ENCODE results near the gene SYS1.

Gene SYS1

DNA sequence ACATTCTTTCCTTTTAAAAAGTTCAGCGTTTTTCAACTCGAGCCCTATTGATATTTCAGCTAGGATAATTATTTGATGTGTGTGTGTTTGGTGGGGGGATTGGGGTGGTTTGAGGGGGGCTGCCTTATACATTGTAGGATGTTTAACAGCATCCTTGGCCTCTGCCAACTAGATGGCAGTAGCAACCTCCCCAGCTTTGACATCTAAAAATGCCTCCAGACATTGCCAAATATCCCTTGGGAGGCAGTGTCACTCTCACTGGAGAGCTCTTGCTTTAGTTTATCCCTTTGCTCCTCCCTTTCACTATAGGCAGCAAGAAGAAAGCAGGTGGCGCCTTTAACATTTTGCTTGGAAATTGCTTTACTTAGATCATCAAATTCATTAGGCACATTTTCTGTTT is 29.8 kb downstream of the SYS1 start:
- no peak for FAIRE-seq

- no peak for FAIRE-seq
Observed at GRCh38 chr20:45394221-45395113, 31.5 kb downstream of the SYS1 start.

DNA sequence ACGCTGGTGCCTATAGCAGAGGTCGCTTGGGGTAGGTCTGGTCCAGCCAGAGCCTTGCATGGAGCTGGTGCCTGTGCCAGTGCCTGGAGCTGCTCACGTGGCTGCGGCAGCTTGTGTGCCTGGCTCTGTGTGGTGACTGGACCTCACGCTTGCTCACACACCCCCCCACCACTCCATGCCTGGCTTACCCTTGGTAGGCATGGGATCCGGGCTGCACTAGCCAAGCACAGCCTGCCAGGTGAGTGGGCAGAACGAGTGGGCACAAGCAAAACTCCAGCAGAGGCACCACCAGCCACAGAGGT is 32.1 kb downstream of the SYS1 start:
- no peak for FAIRE-seq

DNA sequence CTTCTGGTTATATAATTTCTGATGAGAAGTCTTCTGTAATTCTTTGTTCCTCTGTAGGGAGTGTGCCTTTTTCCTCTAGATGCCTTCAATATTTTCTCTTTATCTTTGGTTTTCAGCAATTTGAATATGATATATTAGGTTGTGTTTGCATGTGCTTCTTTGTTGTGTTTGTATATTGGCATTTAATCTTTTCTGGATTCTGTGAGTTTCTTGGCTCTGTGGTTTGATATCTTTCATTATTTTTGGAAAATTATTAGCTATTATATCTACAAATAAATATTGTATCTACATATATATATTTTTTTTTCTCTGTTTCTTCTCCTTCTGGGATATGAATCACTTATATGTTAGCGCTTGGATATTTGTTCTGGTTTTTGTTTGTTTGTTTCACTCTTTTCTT is 36.1 kb downstream of the SYS1 start:
- FAIRE-seq, result no peak

DNA sequence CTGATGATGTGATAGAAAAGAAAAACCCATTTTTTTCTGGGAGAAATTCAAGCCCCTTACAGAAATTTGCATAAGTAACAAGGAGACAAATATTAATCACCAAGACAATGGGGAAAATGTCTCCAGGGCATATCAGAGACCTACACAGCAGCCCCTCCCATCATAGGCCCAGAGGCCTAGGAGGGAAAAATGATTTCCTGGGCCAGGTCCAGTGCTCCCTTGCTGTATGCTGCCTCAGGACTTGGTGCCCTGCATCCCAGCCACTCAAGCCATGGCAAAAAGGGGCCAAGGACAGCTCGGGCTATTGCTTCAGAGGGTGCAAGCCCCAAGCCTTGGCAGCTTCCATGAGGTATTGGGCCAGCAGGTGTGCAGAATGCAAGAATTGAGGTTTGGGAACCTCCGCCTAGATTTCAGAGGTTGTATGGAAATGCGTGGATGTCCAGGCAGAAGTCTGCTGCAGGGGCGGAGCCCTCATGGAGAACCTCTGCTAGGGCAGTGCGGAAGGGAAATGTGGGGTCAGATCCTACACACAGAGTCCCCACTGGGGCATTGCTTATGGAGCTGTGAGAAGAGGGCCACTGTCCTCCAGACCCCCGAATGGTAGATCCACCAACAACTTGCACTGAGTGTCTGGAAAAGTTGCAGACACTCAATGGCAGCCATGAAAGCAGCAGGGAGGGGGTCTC is 37.5 kb downstream of the SYS1 start:
- FAIRE-seq, result no peak

DNA sequence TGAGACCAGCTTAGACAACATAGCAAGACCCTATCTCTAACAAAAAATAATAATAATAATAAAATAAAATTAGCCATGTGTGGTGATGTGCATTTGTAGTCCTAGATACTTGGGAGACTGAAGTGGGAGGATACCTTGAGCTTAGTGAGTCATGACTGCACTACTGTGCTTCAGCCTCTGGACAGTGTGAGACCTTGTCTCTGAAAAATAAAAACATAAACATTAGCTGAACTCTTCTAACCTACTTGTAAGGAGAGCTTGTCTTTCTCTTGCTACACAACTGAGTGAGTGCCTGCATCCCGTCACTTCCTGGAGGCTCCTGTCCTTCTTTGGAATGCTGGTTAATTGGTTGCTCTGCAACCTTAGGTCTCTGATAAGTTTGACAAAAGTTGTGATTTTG is 40.0 kb downstream of the SYS1 start:
- no peak for FAIRE-seq

DNA sequence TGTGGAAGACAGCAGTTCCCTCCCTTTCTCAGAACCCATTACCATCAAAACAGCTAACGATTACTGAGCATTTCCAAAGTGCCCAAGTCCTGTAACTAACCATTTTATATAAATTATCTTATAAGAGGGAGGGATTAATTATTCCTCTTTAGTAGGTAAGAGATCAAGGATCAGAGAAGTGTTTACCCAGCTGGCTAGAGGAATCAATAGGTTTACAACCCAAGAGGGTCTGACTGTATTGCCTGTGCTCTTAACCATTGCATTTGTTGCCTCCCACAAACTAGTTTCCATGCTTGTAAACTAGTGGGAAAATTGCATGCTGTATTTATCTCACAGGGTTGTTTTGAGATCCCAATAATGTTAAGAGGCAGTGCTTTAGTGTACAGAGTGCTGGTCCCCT is 41.5 kb downstream of the SYS1 start:
- FAIRE-seq, result no peak

DNA sequence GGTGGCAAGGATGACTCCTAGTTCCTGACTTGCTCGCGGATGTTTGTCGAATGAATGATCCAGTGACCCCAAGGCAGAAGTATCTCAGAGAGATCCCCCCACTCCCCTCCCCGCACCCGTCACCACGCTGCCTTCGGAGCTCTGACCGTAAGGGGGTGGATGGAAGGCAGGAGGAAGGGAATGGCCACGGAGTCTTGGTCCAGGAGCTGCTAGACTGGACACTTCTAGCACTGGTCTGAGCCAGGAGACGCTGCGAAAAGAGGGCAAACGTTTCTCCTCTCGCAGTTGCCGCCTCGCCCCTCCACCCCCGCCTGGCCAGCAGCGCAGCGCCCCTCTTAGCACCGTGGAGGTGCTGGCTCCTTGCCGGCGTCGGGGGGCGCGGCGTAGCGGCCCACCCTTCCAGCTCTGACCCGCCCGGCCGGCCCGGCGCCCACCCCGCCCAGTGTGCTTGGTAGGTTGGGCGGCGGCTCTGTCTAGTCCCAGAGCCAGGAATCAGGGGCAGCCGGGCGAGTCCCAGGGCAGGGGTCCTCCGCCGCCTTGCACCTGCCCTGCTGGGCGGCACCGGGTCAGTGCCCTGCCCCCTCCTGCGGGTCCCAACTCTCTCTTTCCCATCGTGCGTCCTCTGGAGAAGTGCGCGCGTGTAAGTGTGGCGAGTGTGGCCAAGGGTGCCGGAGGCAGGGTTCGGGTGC is 42.8 kb downstream of the SYS1 start:
- FAIRE-seq, result no peak

DNA sequence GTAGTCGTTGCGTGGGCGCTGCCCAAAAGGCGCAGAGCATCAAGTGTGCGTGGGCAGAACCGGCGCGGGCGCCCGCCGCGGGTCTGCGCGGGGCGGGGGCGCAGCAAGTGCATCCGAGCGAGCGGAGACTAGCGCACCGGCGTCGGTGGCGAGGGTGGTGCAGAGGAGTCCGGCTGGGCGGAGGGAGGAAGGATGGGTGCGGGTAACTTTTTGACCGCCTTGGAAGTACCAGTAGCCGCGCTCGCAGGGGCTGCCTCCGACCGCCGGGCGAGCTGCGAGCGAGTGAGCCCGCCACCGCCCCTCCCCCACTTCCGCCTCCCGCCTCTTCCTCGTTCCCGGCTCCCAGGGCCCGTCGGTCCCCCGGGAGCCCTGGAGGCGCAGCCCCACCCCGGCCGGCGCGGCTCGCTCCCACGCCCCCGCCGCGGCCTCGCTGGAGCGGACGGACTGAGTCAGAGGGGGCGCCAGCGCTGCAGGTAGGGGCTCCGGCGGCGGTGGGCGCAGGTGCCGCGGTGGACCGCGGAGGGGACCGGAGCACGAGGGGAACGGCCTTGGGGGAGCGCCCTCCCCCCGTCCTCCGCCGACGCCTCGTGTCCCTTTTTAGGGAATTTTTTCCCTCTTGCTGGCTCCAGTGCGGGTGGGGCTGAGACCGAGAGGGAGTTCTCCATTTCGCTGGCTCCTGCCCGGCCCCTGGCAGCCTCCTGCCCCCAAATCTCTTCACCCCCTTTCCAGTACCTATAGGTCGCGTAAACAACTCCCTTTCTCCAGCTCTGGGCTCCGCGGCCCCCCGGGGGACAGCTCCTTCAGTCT is 43.5 kb downstream of the SYS1 start:
- no peak for FAIRE-seq

DNA sequence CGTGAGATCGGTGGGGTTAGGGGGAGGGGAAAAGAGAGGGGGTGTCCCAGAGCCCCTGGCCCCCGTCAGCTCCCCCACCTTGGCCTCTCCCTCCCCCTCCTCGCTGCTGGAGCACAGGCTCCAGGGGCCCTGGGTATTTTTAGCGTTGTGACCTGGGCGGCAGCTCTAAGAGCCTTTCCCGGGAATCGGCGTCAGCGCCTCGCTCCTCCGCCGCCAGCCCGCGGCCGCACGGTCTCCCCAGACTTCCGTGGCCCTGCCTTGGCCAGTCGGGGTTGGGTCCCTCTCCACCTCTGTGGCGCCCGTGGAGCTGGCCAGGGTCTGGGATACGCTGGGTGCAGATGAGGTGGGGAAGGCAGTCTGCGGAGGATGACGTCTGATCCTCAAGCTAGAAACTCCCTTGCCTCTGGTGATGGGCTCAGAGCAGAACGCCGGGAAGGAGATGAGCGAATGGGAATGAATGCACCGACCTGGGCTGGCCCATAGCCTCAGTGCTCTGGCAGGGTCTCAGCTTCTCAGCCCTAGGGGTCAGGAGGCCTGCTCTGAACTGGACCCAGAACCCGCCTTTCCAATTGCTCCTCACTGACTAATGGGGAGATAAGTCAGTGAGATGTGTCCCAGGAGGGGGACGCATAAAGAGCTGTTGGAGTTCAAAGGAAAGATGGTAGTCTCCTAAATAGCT is 44.2 kb downstream of the SYS1 start:
- FAIRE-seq, result no peak

DNA sequence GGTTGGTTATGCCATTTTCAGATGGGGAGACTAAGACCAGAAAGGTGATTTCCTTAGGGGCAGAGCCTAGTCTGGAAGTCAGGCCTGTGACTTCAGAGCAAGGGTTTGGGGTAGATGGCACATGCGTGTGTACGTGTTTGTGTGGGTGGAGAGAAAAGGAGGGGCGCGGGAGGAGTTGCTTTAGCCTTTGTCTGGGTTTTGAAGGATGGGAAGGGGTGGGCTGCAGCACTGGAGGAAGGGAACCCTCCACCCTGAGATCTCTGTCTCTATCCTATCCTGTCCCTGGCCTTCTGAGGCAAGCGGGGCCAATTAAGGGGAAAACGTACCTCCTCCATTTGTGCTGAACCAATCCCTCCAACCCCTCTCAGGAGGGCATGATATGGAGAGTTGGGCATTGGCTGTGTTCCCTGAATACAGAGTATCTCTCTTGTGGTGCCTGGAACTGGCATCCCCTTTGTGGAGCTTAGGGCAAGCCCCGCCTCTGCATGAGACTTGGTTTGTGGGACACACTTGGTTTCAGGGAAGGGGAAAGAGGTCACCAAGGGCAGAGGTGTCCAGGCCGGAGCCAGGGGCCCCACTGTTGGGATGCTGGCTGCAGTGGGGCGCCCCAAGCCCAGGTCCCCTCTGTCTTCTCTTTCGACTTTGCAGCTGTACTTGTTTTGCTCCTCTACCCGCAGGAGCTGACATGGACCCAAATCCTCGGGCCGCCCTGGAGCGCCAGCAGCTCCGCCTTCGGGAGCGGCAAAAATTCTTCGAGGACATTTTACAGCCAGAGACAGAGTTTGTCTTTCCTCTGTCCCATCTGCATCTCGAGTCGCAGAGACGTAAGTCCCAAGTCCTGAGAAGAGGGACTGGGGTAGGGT is 45.1 kb downstream of the SYS1 start, which contains the start of gene DBNDD2:
Gene DBNDD2 (plus strand): TSS at position 507 of the 863 bp plus-strand sequence. CDS start 179 bp downstream, at position 686.
- no peak for FAIRE-seq

- FAIRE-seq, result no peak
Observed at GRCh38 chr20:45408646-45409213, 45.8 kb downstream of the SYS1 start.

DNA sequence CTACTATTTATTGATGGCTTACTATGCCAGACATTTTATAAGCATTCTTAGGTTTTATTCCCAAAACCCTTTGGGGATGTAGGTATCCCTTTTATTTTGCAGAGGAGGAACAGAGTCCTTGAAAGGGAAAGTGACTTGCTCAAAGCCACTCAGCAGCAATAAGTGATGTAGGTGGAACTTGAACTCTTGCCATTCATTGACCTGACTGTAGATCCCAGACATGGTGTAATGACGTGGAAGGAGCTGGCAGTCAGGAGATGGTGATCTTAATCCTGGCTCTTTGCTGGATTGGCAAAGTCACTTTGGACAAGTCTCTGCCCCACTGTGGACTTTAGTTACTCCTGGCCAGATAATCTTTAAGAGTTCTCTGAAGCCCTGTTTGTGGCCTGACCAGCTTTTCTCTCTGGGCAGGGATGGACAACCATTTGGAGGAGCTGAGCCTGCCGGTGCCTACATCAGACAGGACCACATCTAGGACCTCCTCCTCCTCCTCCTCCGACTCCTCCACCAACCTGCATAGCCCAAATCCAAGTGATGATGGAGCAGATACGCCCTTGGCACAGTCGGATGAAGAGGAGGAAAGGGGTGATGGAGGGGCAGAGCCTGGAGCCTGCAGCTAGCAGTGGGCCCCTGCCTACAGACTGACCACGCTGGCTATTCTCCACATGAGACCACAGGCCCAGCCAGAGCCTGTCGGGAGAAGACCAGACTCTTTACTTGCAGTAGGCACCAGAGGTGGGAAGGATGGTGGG is 46.7 kb downstream of the SYS1 start:
- no peak for FAIRE-seq

- FAIRE-seq, result no peak
Observed at GRCh38 chr20:45410887-45411286, 47.9 kb downstream of the SYS1 start.

DNA sequence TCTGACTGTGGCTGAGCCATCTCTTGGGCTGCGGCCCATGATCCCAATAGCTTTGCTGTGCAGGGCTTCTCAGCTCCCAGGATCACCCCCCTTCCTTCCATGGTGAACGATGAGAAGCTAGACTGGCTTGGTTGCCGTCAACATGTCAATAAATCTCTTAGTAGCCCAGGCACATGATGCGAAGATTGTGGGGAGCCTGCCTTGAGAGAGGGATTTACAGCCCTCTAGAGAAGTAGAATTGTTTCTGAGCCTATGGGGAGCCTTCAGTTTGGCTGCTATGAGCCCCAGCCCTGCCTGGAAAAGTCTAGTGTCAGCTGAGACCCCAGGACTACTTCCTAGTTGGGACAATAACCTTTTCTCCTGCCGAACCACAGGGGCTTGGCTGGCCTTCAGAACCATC is 49.7 kb downstream of the SYS1 start:
- FAIRE-seq, result no peak

GRCh38 chr20:45413479-45413878 is 50.5 kb downstream of the SYS1 start:
- FAIRE-seq, result no peak

DNA sequence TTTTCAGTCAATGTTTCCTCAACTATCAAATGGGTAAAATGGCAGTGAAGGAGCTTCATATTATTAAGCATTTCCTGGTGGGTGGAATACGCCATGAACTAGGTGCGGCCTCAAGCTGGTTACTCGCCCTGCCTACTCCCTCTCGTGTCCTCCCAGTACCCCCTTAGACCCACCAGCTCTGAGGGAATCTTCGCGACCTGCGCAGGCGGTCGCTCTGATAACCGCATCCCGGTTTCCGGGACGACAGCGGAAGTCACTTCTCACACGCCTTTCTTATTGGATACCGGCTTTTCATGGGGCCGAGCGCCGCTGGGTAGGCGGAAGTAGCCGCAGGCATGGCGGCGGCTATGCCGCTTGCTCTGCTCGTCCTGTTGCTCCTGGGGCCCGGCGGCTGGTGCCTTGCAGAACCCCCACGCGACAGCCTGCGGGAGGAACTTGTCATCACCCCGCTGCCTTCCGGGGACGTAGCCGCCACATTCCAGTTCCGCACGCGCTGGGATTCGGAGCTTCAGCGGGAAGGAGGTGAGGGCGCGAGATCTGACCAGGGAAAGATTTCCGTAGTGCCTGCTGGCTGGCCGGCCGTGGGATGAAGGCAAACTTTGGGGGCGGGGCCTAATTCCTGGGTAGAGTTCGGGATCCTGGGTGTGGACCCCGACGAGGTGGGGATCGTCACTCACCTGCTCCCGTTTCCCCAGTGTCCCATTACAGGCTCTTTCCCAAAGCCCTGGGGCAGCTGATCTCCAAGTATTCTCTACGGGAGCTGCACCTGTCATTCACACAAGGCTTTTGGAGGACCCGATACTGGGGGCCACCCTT is 53.1 kb downstream of the SYS1 start, which contains the start of gene PIGT:
Gene PIGT (plus strand): TSS at position 320 of the 816 bp plus-strand sequence. CDS start 16 bp downstream, at position 336.
- FAIRE-seq, result no peak

GRCh38 chr20:45416917-45417316 is 54.0 kb downstream of the SYS1 start:
- no peak for FAIRE-seq
